ENCODE results near the gene CD7.

DNA sequence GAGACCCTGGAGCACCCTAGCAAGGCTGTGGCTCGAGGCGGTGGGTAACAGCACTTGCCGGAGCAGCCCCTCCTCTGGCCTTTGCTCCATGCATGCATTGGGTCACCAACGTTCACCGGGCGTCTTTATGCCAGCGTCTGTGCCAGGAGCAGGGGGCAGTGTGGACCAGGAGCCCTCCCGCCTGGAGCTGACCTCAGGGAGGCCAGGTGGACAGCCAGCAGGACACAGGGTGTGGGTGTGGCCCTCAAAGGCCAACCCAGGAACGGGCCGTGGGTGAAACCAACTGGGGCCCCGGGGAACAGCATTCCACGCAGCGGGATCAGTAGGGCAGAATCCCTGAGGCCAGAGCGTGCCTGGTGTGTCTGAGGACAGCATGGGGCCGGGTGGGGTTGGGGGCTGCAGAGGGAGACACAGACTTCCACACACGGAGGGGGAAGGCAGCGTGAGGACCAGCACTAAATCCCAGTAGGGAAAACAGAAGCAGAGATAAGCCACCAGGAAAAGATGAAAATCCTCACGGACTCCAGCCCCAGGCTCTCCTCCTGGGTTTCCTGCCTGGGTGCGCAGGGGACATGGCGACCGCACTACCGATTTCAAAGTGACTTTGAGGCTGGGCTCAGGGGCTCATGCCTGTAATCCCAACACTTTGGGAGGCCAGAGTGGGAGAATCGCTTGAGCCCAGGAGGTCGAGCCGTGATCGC, 2.9 kb upstream of the CD7 start:
- TF ChIP-seq, protein P1, sequence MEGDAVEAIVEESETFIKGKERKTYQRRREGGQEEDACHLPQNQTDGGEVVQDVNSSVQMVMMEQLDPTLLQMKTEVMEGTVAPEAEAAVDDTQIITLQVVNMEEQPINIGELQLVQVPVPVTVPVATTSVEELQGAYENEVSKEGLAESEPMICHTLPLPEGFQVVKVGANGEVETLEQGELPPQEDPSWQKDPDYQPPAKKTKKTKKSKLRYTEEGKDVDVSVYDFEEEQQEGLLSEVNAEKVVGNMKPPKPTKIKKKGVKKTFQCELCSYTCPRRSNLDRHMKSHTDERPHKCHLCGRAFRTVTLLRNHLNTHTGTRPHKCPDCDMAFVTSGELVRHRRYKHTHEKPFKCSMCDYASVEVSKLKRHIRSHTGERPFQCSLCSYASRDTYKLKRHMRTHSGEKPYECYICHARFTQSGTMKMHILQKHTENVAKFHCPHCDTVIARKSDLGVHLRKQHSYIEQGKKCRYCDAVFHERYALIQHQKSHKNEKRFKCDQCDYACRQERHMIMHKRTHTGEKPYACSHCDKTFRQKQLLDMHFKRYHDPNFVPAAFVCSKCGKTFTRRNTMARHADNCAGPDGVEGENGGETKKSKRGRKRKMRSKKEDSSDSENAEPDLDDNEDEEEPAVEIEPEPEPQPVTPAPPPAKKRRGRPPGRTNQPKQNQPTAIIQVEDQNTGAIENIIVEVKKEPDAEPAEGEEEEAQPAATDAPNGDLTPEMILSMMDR (IDR thresholded peaks at IDR 0.05), result no peak
- no peak for TF ChIP-seq EZH2phosphoT487 (IDR thresholded peaks at IDR 0.05)
- TF ChIP-seq EZH2 (IDR thresholded peaks at IDR 0.05), result no peak

Measured in neural progenitor cell (in vitro differentiated cells).